GDM1 (cell line): ENCODE measurements around the gene RPL19.

ENCODE experiments used
- DNase-seq: peaks from one replicate; lab custom pipeline; 2025; lab: John Stamatoyannopoulos, UW

Gene RPL19

GRCh38 chr17:39224778-39225307 is 24.8 kb downstream of the RPL19 start:
- no peak for DNase-seq

- DNase-seq, result no peak
Measured at GRCh38 chr17:39225308-39225958, 25.4 kb downstream of the RPL19 start, which contains the start of gene STAC2. STAC2 (minus strand) TSS chr17:39225945; CDS start chr17:39225502, 443 bp downstream.

GRCh38 chr17:39225959-39226683 is 26.0 kb downstream of the RPL19 start:
- no peak for DNase-seq

GRCh38 chr17:39227364-39227919 is 27.4 kb downstream of the RPL19 start:
- DNase-seq, result no peak

- no peak for DNase-seq
Measured at GRCh38 chr17:39229274-39229913, 29.3 kb downstream of the RPL19 start.

- no peak for DNase-seq
Measured at GRCh38 chr17:39230361-39230760, 30.3 kb downstream of the RPL19 start.

GRCh38 chr17:39231091-39231561 is 31.0 kb downstream of the RPL19 start:
- no peak for DNase-seq

- no peak for DNase-seq
Measured at GRCh38 chr17:39231591-39232551, 31.8 kb downstream of the RPL19 start.

GRCh38 chr17:39235555-39236449 is 35.7 kb downstream of the RPL19 start:
- peak; percentile 55 for DNase-seq

GRCh38 chr17:39236450-39236927 is 36.4 kb downstream of the RPL19 start:
- no peak for DNase-seq

- DNase-seq, result no peak
Measured at GRCh38 chr17:39236981-39237441, 36.9 kb downstream of the RPL19 start.

GRCh38 chr17:39237586-39237985 is 37.5 kb downstream of the RPL19 start:
- DNase-seq, result no peak

- DNase-seq, result no peak
Measured at GRCh38 chr17:39238311-39238972, 38.4 kb downstream of the RPL19 start.

- DNase-seq, result no peak
Measured at GRCh38 chr17:39239640-39240314, 39.7 kb downstream of the RPL19 start.

GRCh38 chr17:39240631-39241030 is 40.5 kb downstream of the RPL19 start:
- DNase-seq, result no peak

GRCh38 chr17:39243155-39243554 is 43.1 kb downstream of the RPL19 start:
- DNase-seq, result no peak

GRCh38 chr17:39244016-39244599 is 44.0 kb downstream of the RPL19 start:
- no peak for DNase-seq
